Keratinocyte (primary cell): ENCODE data around the gene B3GAT3.

Experiments used
- EZH2 ChIP-seq: IDR thresholded peaks from one replicate; pipeline ENCODE4 v1.6.1; 2012; ENCODE audit warnings: inconsistent platforms, mild to moderate bottlenecking, low read length, moderate library complexity
- TF ChIP-seq, protein P1 (sequence below), 3 experiments: IDR thresholded peaks in 1 of 3; conservative IDR thresholded peaks in 1 of 3; optimal IDR thresholded peaks in 1 of 3; 2 replicates in 2 of 3; 3 replicates in 1 of 3; pipeline versions ENCODE3 to v1.5.1; 2011; ENCODE audit warnings: low read length in 3 of 3, mild to moderate bottlenecking in 3 of 3, moderate library complexity in 2 of 3, control low read depth in 1 of 3, inconsistent platforms in 1 of 3; ENCODE audit not compliant: insufficient read depth in 2 of 3; ENCODE audit errors: extremely low read depth in 1 of 3

DNA sequence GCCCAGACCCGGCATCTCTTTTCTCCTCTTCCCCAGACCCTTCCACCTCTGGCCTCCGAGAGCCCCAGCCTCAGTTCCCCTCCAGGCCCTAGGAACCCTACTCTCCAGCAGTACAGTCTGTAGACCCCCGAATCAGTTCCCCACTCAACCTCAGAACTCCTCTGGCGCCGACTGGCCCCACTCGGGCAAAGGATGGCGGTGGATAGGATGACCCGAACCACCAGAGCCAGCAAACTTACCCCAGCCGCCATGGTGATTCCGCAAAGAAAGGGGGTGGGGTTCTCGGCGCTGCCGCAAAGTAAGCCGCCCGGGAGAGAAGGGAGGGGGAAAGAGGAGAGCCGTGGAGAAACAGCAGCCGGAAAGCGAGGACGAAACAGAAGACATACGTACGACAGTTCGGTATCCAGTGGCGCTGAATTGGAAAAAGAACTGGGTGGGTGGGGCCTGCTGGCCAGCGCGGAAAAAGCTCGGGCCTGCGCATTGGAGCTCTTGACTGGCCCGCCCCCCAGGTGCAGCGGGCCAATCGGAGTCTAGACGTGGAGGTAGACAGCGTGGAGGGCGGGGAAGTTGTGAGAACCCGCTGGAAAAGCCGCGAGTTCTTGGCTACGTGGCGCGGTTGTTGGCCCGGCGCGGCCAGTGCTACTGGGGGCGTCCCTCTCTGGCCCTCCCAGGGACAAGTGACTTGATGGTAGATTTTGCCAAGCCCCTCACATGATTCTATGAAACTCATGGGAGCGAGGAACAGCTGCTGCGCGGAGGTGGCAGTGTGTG lies 48.0 kb downstream of the B3GAT3 start, which contains the start of gene EEF1G:
- TF ChIP-seq, protein P1, sequence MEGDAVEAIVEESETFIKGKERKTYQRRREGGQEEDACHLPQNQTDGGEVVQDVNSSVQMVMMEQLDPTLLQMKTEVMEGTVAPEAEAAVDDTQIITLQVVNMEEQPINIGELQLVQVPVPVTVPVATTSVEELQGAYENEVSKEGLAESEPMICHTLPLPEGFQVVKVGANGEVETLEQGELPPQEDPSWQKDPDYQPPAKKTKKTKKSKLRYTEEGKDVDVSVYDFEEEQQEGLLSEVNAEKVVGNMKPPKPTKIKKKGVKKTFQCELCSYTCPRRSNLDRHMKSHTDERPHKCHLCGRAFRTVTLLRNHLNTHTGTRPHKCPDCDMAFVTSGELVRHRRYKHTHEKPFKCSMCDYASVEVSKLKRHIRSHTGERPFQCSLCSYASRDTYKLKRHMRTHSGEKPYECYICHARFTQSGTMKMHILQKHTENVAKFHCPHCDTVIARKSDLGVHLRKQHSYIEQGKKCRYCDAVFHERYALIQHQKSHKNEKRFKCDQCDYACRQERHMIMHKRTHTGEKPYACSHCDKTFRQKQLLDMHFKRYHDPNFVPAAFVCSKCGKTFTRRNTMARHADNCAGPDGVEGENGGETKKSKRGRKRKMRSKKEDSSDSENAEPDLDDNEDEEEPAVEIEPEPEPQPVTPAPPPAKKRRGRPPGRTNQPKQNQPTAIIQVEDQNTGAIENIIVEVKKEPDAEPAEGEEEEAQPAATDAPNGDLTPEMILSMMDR (optimal IDR thresholded peaks at IDR 0.05 in 1 of 3, IDR thresholded peaks at IDR 0.05 in 1 of 3, conservative IDR thresholded peaks at IDR 0.05 in 1 of 3; ENCODE audit: extremely low read depth in 1 of 3, insufficient read depth in 2 of 3, low read length in 3 of 3): no peak
- TF ChIP-seq EZH2: no peak
